Ovary (tissue), 9 donors: Measurements from ENCODE around the gene ZSCAN9. TPM values are rescaled to one million over a fixed set of nuclear protein-coding genes. Genes with fewer than 3 reads are reported as not detected.

Experiments
- DNase-seq, 5 donors: peaks; one replicate each; pipeline ENCODE4 v3.0.0-alpha.2; 2019 to 2020
- H3K27ac ChIP-seq, 2 donors: fragments of 200-600 bp; one replicate each; pipeline versions ENCODE4 v1.5.1 to v1.8.0; 2019 to 2022
- H3K27me3 ChIP-seq: fragments of 200-600 bp; one replicate; pipeline ENCODE4 v1.8.0; 2022
- H3K36me3 ChIP-seq: fragments of 200-600 bp; sonication (generic); one replicate; pipeline ENCODE4 v1.5.1; 2019
- H3K4me1 ChIP-seq: one replicate; pipeline ENCODE4 v1.8.1; 2013; ENCODE audit warnings: mild to moderate bottlenecking, moderate library complexity; ENCODE audit not compliant: insufficient read depth
- H3K4me3 ChIP-seq: fragments of 200-600 bp; sonication (generic); one replicate; pipeline ENCODE4 v1.5.1; 2017
- H3K9me3 ChIP-seq, 2 donors: fragments of 200-600 bp in 1 of 2; sonication (generic) in 1 of 2; one replicate each; pipeline versions ENCODE4 v1.5.1 to v1.8.1; 2013 to 2019; ENCODE audit warnings: mild to moderate bottlenecking in 1 of 2, moderate library complexity in 1 of 2
- EP300 ChIP-seq: sonication (generic); formaldehyde crosslinking; IDR thresholded peaks from one replicate; pipeline ENCODE4 v1.6.1; 2017; ENCODE audit warnings: antibody characterized with exemption
- POLR2A ChIP-seq: fragments of 450-650 bp; IDR thresholded peaks from one replicate; pipeline ENCODE4 v1.6.1; 2017; ENCODE audit warnings: antibody characterized with exemption, mild to moderate bottlenecking, moderate library complexity
- WGBS, 3 donors: extraction: QIAGEN DNeasy Blood & Tissue Kit in 1 of 3; methylation state at CpG; one replicate each; pipeline versions ENCODE4 v1.1.5 to v1.1.7; 2013 to 2017; 5-methylcytosine and 5-hydroxymethylcytosine counted together
- intact Hi-C, 4 donors: fragments of 100-400 bp; cut with DNase I; formaldehyde crosslinking; loops; one replicate each; pipeline versions ENCODE4 v1.11.0 to v1.15.1; 2022 to 2023
- polyA plus RNA-seq, 2 donors: library from polyadenylated mRNA; stranded (reverse); fragments of 200-250 nt in 1 of 2; fragments of 350-450 nt in 1 of 2; fragmentation: Illumina TruSeq in 1 of 2; extraction: RNeasy Lipid Tissue Mini Kit (QIAGEN cat#74804) in 1 of 2; gene quantifications; one replicate each; pipeline ENCODE4 v1.2.3, GENCODE V29; 2013 to 2014
- total RNA-seq, 7 donors: library from RNA; depleted of rRNA in 2 of 7; stranded (reverse); fragments of >200 nt in 2 of 7; fragmentation: NEBNext Ultra II Directional in 3 of 7; extraction: Animal tissue kit (Norgen Biotek cat#: 25700) in 3 of 7; gene quantifications; one replicate each; pipeline versions ENCODE4 v1.1.0 to v1.2.4, GENCODE V29; 2016 to 2023
- TF ChIP-seq, protein P1 (sequence below), 3 donors: fragments of 450-650 bp in 2 of 3; fragments of 200-600 bp in 1 of 3; IDR thresholded peaks; one replicate each; pipeline versions ENCODE4 v1.5.1 to v1.8.0; 2016 to 2022; ENCODE audit warnings: antibody characterized with exemption in 3 of 3, mild to moderate bottlenecking in 1 of 3
- donor health status: DM: no; HTN: no; CAD: no; lungs with moderate emphysema.
- donor health status: DM: no; HTN: no; CAD: no.
- donor health status: Bipolar disorder and iron deficiency.
- donor health status: DM: yes; HTN: yes; CAD: no.
- donor health status: DM: no; HTN: no; CAD: no.
- donor health status: DM: yes; HTN: yes; CAD: no.

Gene ZSCAN9
- total and polyA plus RNA-seq, 9 donors = 10.0 to 17.5 (median 13.7) TPM

DNA sequence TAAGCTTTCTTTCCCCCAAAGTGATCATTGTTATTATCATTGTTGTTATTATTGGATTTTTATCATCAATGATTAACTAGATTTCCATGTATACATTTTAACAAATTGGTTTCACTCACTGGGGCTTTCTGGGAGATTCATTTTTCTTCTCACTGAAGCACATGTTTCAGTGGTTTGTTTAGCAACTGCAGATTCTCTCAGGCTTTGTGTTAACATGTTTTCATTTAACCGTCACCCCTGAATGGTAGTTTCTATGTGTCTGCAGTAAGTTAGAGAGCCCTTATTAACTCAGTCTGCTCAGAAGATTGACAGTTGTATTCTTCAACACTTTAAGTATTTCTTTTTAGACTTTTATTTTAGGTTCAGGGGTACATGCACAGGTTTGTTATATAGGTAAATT is 14.6 kb downstream of the ZSCAN9 start:
- Histone ChIP-seq H3K4me1 (no peaks in the 10 kb centered on the region), H3K27ac (no peak overlapping the region), H3K9me3 (no peaks in the 10 kb centered on the region), H3K4me3 (no peak overlapping the region), H3K27me3 (no peaks in the 10 kb centered on the region), H3K36me3 (no peaks in the 10 kb centered on the region)
- TF ChIP-seq EP300 = no peak
- no peak for TF ChIP-seq POLR2A
- TF ChIP-seq, protein P1, sequence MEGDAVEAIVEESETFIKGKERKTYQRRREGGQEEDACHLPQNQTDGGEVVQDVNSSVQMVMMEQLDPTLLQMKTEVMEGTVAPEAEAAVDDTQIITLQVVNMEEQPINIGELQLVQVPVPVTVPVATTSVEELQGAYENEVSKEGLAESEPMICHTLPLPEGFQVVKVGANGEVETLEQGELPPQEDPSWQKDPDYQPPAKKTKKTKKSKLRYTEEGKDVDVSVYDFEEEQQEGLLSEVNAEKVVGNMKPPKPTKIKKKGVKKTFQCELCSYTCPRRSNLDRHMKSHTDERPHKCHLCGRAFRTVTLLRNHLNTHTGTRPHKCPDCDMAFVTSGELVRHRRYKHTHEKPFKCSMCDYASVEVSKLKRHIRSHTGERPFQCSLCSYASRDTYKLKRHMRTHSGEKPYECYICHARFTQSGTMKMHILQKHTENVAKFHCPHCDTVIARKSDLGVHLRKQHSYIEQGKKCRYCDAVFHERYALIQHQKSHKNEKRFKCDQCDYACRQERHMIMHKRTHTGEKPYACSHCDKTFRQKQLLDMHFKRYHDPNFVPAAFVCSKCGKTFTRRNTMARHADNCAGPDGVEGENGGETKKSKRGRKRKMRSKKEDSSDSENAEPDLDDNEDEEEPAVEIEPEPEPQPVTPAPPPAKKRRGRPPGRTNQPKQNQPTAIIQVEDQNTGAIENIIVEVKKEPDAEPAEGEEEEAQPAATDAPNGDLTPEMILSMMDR (IDR thresholded peaks at IDR 0.05) = no peak
- intact Hi-C loops = no loop called here
- 88 to 91% (median 89%) methylated on average over 1 of the region's 1 CpG for WGBS, 3 donors
- DNase-seq = no peak

DNA sequence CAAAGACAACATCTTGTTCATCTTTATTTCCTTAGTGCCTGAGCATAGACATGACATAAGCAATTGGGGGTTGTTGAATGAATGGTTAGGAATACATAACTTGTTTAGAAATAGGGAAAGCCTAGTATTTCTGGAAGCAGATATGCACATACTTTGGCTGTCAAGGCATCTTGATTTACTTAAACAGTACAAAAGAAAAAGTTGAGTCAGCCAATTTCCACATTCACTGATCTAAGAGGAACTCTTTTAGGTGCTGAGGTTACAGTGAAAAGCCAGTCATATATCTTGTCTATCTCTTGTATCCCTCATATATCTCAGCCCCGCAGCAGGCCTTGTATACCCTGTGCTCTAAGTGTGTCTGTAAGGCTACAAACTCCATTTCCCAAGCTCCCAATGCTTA is 15.4 kb downstream of the ZSCAN9 start:
- Histone ChIP-seq H3K36me3 (no peaks in the 10 kb centered on the region), H3K4me1 (no peaks in the 10 kb centered on the region), H3K9me3 (no peaks in the 10 kb centered on the region), H3K27ac (no peak overlapping the region), H3K27me3 (no peaks in the 10 kb centered on the region), H3K4me3 (no peak overlapping the region)
- TF ChIP-seq POLR2A (no peak), EP300 (no peak)
- TF ChIP-seq, protein P1 (IDR thresholded peaks at IDR 0.05) = no peak
- intact Hi-C loops = no loop called here
- DNase-seq = no peak
- WGBS, 3 donors = 92 to 95% (median 93%) methylated on average over 1 of the region's 1 CpG

DNA sequence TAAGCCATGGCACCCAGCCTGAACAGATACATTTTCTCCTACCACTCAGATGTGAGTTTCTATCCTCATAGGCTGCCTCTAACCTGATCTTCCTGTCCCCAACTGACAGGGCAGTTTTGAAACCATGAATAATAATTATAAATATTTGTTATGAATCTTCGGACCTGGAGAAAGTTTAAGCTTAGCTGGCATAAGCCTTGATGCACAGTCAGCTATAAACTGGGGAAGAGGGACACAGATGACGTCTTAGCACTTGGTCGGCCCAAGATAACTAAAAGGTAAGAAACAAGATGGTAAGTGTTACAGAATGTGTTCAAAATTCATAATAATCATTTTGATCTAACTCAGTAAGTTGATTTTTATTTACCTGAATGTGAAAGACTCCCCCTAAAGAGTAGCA is 18.9 kb downstream of the ZSCAN9 start:
- H3K9me3 ChIP-seq = no peaks in the 10 kb centered on the region
- no peaks in the 10 kb centered on the region for H3K27me3 ChIP-seq
- TF ChIP-seq, protein P1 (IDR thresholded peaks at IDR 0.05) = no peak
- TF ChIP-seq EP300 (no peak), POLR2A (no peak)
- H3K36me3 ChIP-seq = no peaks in the 10 kb centered on the region
- DNase-seq = no peak
- no peak overlapping the region for H3K4me3 ChIP-seq
- intact Hi-C loops = no loop called here
- H3K27ac ChIP-seq = no peak overlapping the region
- WGBS, 3 donors = 92 to 94% (median 93%) methylated on average over 3 of the region's 3 CpGs
- H3K4me1 ChIP-seq = no peaks in the 10 kb centered on the region

DNA sequence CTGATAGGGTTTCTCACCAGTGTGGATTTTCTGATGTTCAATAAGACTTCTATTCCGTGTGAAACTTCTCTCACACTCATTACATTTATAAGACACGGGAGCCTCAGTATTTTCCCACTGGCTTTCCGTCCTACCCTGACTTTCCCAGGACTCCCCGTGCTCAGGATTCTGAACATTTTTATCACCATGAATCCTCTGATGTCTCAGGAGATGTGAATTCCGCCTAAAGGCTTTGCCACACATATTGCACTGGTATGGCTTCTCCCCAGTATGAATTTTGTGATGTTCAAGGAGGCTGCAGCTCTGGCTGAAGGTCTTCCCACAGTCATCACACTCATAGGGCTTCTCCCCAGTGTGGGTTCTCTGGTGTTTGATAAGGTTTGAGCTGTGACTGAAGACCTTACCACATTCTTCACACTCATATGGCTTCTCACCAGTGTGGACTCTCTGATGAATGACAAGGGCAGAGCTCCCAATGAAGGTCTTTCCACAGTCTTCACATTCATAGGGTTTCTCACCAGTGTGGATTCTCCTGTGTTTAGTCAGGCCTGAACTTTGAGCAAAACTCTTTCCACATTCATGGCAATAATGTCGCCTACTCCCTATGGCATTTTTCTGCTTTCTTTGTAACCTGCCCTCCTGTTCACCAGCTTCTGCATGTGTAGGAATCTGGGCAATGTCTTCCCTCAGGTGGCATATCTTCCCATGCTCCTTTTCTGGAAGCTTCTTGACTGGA is 20.3 kb downstream of the ZSCAN9 start:
- intact Hi-C loops = no loop called here
- Histone ChIP-seq H3K4me1 (no peaks in the 10 kb centered on the region), H3K27me3 (no peaks in the 10 kb centered on the region), H3K9me3 (no peaks in the 10 kb centered on the region), H3K27ac (no peak overlapping the region), H3K4me3 (no peak overlapping the region), H3K36me3 (no peaks in the 10 kb centered on the region)
- DNase-seq = no peak
- 88 to 91% (median 89%) methylated on average over 6 of the region's 6 CpGs for WGBS, 3 donors
- TF ChIP-seq, protein P1 (IDR thresholded peaks at IDR 0.05) = no peak
